ENCODE measurements around the gene ZNF407. TPM values are rescaled to one million over a fixed set of nuclear protein-coding genes. Genes with fewer than 3 reads are reported as not detected.

The ZNF407 gene
- total and polyA plus RNA-seq, 8 donors, result 2.1 to 49.0 (median 14.6) TPM

DNA sequence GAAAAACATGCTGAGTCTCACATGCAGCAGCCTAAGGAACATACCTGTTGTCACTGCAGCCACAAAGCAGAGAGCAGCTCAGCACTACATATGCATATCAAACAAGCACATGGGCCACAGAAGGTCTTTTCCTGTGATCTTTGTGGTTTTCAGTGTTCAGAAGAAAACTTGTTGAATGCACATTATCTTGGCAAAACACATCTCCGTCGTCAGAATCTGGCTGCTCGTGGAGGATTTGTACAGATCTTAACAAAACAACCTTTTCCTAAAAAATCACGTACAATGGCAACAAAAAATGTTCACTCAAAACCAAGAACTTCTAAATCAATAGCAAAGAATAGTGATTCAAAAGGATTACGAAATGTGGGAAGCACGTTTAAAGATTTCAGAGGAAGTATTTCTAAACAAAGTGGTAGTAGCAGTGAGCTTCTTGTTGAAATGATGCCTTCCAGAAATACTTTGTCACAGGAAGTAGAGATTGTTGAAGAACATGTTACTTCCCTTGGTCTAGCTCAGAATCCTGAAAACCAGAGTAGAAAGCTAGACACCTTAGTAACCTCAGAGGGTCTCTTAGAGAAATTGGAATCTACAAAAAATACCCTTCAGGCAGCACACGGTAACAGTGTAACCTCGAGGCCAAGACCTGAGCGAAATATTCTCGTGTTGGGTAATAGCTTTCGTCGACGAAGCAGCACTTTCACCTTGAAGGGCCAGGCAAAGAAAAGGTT lies 34.1 kb downstream of the ZNF407 start:
- peak overlapping the region in 1 of 5 donors; percentile 11 for H3K27ac ChIP-seq
- H3K27me3 ChIP-seq, result no peaks in the 10 kb centered on the region
- H3K4me3 ChIP-seq, result no peak overlapping the region
- H3K9me3 ChIP-seq, result no peaks in the 10 kb centered on the region
- DNase-seq, result no peak
- peaks cover 0 to 9% (median 0%) of the 10 kb centered on the region in 4 donors for H3K4me1 ChIP-seq
- WGBS, 5 donors, result 71 to 84% (median 78%) methylated on average over 13 of the region's 13 CpGs
- peaks cover 14 to 49% (median 46%) of the 10 kb centered on the region in 4 donors for H3K36me3 ChIP-seq
- TF ChIP-seq POLR2A (IDR thresholded peaks at IDR 0.05) (no peak), POLR2AphosphoS5 (IDR thresholded peaks at IDR 0.05) (no peak)
- TF ChIP-seq, protein P1, sequence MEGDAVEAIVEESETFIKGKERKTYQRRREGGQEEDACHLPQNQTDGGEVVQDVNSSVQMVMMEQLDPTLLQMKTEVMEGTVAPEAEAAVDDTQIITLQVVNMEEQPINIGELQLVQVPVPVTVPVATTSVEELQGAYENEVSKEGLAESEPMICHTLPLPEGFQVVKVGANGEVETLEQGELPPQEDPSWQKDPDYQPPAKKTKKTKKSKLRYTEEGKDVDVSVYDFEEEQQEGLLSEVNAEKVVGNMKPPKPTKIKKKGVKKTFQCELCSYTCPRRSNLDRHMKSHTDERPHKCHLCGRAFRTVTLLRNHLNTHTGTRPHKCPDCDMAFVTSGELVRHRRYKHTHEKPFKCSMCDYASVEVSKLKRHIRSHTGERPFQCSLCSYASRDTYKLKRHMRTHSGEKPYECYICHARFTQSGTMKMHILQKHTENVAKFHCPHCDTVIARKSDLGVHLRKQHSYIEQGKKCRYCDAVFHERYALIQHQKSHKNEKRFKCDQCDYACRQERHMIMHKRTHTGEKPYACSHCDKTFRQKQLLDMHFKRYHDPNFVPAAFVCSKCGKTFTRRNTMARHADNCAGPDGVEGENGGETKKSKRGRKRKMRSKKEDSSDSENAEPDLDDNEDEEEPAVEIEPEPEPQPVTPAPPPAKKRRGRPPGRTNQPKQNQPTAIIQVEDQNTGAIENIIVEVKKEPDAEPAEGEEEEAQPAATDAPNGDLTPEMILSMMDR (IDR thresholded peaks at IDR 0.05), result no peak
- intact Hi-C loops (cut with DNase I; ENCODE audit: low total_unique reads), result no loop called here

DNA sequence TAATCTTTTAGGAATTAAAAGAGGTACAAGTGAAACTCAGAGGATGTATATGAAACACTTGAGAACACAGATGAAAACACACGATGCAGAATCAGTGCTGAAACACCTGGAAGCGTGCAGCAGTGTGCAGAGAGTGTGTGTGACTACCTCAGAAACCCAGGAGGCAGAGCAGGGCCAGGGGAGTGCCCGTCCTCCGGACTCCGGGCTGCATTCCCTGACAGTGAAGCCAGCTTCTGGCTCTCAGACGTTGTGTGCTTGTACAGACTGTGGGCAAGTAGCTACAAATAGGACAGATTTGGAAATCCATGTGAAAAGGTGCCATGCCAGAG lies 34.6 kb downstream of the ZNF407 start:
- Histone ChIP-seq H3K27me3 (no peaks in the 10 kb centered on the region), H3K4me1 (peaks cover 0 to 9% (median 0%) of the 10 kb centered on the region in 4 donors), H3K9me3 (no peaks in the 10 kb centered on the region), H3K36me3 (peaks cover 14 to 49% (median 46%) of the 10 kb centered on the region in 4 donors), H3K4me3 (no peak overlapping the region), H3K27ac (peak overlapping the region in 1 of 5 donors; percentile 11)
- no peak for DNase-seq
- WGBS, 5 donors, result 77 to 95% (median 91%) methylated on average over 6 of the region's 6 CpGs
- TF ChIP-seq, protein P1 (IDR thresholded peaks at IDR 0.05), result no peak
- TF ChIP-seq POLR2AphosphoS5 (IDR thresholded peaks at IDR 0.05), result no peak
- no peak for TF ChIP-seq EP300 (IDR thresholded peaks at IDR 0.05)
- no peak for TF ChIP-seq POLR2A (IDR thresholded peaks at IDR 0.05)
- intact Hi-C loops (cut with DNase I; ENCODE audit: low total_unique reads), result no loop called here

DNA sequence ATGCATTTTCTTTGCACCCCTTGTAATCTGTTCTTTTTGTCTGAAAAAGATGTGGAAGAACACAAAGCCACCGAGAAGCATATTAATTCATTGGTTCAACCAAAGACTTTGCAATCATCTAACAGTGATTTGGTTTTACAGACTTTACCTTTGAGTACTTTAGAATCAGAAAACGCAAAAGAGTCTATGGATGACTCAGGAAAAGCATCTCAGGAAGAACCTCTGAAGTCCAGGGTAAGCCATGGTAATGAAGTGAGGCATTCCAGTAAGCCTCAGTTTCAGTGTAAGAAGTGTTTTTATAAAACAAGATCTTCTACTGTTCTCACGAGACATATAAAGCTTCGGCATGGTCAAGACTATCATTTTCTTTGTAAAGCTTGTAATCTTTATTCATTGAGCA lies 35.2 kb downstream of the ZNF407 start:
- no peak overlapping the region for H3K27ac ChIP-seq
- WGBS, 5 donors, result 95 to 98% (median 96%) methylated on average over 4 of the region's 4 CpGs
- DNase-seq, result no peak
- intact Hi-C loops (cut with DNase I; ENCODE audit: low total_unique reads), result no loop called here
- peaks cover 14 to 49% (median 46%) of the 10 kb centered on the region in 4 donors for H3K36me3 ChIP-seq
- H3K9me3 ChIP-seq, result no peaks in the 10 kb centered on the region
- peaks cover 0 to 9% (median 0%) of the 10 kb centered on the region in 4 donors for H3K4me1 ChIP-seq
- TF ChIP-seq, protein P1 (IDR thresholded peaks at IDR 0.05), result no peak
- TF ChIP-seq EP300 (IDR thresholded peaks at IDR 0.05), result no peak
- TF ChIP-seq POLR2AphosphoS5 (IDR thresholded peaks at IDR 0.05), result no peak
- no peak for TF ChIP-seq POLR2A (IDR thresholded peaks at IDR 0.05)
- H3K4me3 ChIP-seq, result no peak overlapping the region
- H3K27me3 ChIP-seq, result no peaks in the 10 kb centered on the region

DNA sequence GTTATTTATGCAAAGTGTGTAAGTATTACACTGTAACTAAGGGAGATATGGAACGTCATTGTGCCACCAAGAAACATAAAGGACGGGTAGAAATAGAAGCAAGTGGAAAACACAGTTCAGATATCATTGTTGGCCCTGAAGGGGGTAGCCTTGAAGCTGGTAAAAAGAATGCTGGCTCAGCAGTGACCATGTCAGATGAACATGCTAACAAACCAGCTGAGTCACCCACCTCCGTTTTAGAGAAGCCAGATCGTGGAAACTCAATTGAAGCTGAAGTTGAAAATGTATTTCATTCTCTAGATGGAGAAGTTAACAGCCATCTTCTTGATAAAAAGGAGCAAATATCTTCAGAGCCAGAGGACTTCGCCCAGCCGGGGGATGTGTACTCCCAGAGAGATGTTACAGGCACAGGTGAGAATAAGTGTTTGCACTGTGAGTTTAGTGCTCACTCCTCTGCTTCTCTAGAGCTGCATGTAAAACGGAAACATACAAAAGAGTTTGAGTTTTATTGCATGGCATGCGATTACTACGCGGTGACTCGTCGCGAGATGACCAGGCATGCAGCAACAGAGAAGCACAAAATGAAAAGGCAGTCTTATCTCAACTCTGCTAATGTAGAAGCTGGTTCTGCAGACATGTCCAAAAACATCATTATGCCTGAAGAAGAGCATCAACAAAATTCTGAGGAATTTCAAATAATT lies 36.1 kb downstream of the ZNF407 start:
- intact Hi-C loops (cut with DNase I; ENCODE audit: low total_unique reads), result no loop called here
- H3K4me1 ChIP-seq, result peaks cover 0 to 9% (median 0%) of the 10 kb centered on the region in 4 donors
- no peaks in the 10 kb centered on the region for H3K9me3 ChIP-seq
- no peak overlapping the region for H3K27ac ChIP-seq
- peaks cover 14 to 49% (median 46%) of the 10 kb centered on the region in 4 donors for H3K36me3 ChIP-seq
- 92 to 96% (median 95%) methylated on average over 13 of the region's 13 CpGs for WGBS, 5 donors
- TF ChIP-seq, protein P1 (IDR thresholded peaks at IDR 0.05), result no peak
- TF ChIP-seq POLR2A (IDR thresholded peaks at IDR 0.05), result no peak
- no peak for TF ChIP-seq EP300 (IDR thresholded peaks at IDR 0.05)
- no peak for TF ChIP-seq POLR2AphosphoS5 (IDR thresholded peaks at IDR 0.05)
- H3K27me3 ChIP-seq, result no peaks in the 10 kb centered on the region
- no peak for DNase-seq
- H3K4me3 ChIP-seq, result no peak overlapping the region

Measured in stomach (tissue), 9 donors.